B cell (primary cell): ENCODE measurements around the gene HOXD8. TPM values are rescaled to one million over a fixed set of nuclear protein-coding genes. Genes with fewer than 3 reads are reported as not detected.

Experiments
- ATAC-seq: fragments of 200-7000 bp; cut with Tn5 transposase; one replicate; pipeline ENCODE4 v1.10.0; 2021; ENCODE audit warnings: low read depth, mild to moderate bottlenecking, moderate number of reproducible peaks, moderate library complexity
- CTCF ChIA-PET: fragments of 350-600 bp; sonication (Branson Sonifier 250); formaldehyde crosslinking; loops from one replicate; lab custom pipeline; 2021; ENCODE audit warnings: antibody characterized with exemption, inconsistent platforms; lab: Charles Lee
- POLR2A ChIA-PET: fragments of 350-600 bp; sonication (Branson Sonifier 250); formaldehyde crosslinking; loops from one replicate; lab custom pipeline; 2021; ENCODE audit warnings: antibody characterized with exemption; lab: Charles Lee
- DNase-seq: peaks from one replicate; pipeline ENCODE4 v3.0.0; 2013
- H2AFZ ChIP-seq: 2 replicates; pipeline ENCODE4 v1.6.1; 2012; ENCODE audit warnings: mild to moderate bottlenecking, low read depth, low read length; ENCODE audit not compliant: insufficient read depth, poor library complexity, severe bottlenecking
- H3K27ac ChIP-seq, 2 donors: 1 replicate in 1 of 2; 2 replicates in 1 of 2; pipeline ENCODE4 v1.5.1; 2012 to 2013; ENCODE audit warnings: low read length in 2 of 2, mild to moderate bottlenecking in 2 of 2, moderate library complexity in 1 of 2
- H3K27me3 ChIP-seq, 4 experiments: fragments of 200-600 bp in 1 of 4; sonication (generic) in 1 of 4; replicated peaks in 1 of 4; 1 replicate in 2 of 4; 2 replicates in 2 of 4; pipeline versions ENCODE4 v1.6.1 to v1.7.0; 2013 to 2016; ENCODE audit warnings: low read length in 3 of 4, mild to moderate bottlenecking in 2 of 4, mixed read lengths in 1 of 4, moderate library complexity in 1 of 4; ENCODE audit not compliant: insufficient read depth in 4 of 4, control insufficient read depth in 3 of 4; ENCODE audit errors: control extremely low read depth in 1 of 4
- H3K36me3 ChIP-seq, 2 experiments: replicated peaks in 1 of 2; 1 replicate in 1 of 2; 2 replicates in 1 of 2; pipeline versions ENCODE4 v1.6.1 to v1.7.1; 2013; ENCODE audit warnings: low read length in 1 of 2; ENCODE audit not compliant: insufficient read depth in 2 of 2, control insufficient read depth in 1 of 2; ENCODE audit errors: control extremely low read depth in 1 of 2, extremely low read depth in 1 of 2
- H3K4me1 ChIP-seq, 2 donors: fragments of 200-600 bp in 1 of 2; sonication (generic) in 1 of 2; 1 replicate in 1 of 2; 2 replicates in 1 of 2; pipeline versions ENCODE4 v1.5.1 to v1.6.1; 2013 to 2017; ENCODE audit warnings: low read length in 2 of 2; ENCODE audit not compliant: control insufficient read depth in 2 of 2, insufficient read depth in 2 of 2
- H3K4me2 ChIP-seq: replicated peaks from 2 replicates; pipeline ENCODE3; 2012; ENCODE audit warnings: mild to moderate bottlenecking, low read depth, low read length; ENCODE audit not compliant: poor library complexity, severe bottlenecking
- H3K4me3 ChIP-seq, 5 experiments: fragments of 200-600 bp in 1 of 5; sonication (generic) in 1 of 5; 1 replicate in 3 of 5; 2 replicates in 2 of 5; pipeline versions ENCODE4 v1.5.1 to v1.7.0; 2011 to 2016; ENCODE audit warnings: low read length in 4 of 5, mild to moderate bottlenecking in 4 of 5, low read depth in 2 of 5, control low read depth in 1 of 5, moderate library complexity in 1 of 5; ENCODE audit not compliant: insufficient read depth in 1 of 5; ENCODE audit errors: control extremely low read depth in 1 of 5, extremely low read depth in 1 of 5
- H3K79me2 ChIP-seq: fragments of 200-600 bp; sonication (generic); one replicate; pipeline ENCODE4 v1.6.0; 2016; ENCODE audit warnings: low read length; ENCODE audit not compliant: control insufficient read depth, insufficient read depth
- H3K9ac ChIP-seq: fragments of 200-600 bp; sonication (generic); 2 replicates; pipeline ENCODE4 v1.6.1; 2017; ENCODE audit warnings: mild to moderate bottlenecking, low read length, moderate library complexity
- H3K9me3 ChIP-seq, 3 donors: one replicate each; pipeline versions ENCODE4 v1.6.1 to v1.7.1; 2013; ENCODE audit warnings: low read length in 2 of 3; ENCODE audit not compliant: control insufficient read depth in 2 of 3, insufficient read depth in 1 of 3; ENCODE audit errors: control extremely low read depth in 1 of 3
- H4K20me1 ChIP-seq: 2 replicates; pipeline ENCODE4 v1.6.0; 2012; ENCODE audit warnings: mild to moderate bottlenecking, low read length; ENCODE audit not compliant: insufficient read depth, control insufficient read depth, poor library complexity, severe bottlenecking
- H3K27ac Mint-ChIP-seq: one replicate; pipeline ENCODE4 v1.8.0; 2021; ENCODE audit warnings: mixed read lengths
- H3K27me3 Mint-ChIP-seq: one replicate; pipeline ENCODE4 v1.8.0; 2021; ENCODE audit warnings: mixed read lengths
- H3K4me1 Mint-ChIP-seq: one replicate; pipeline ENCODE4 v1.8.0; 2021; ENCODE audit warnings: mixed read lengths
- H3K4me3 Mint-ChIP-seq: one replicate; pipeline ENCODE4 v1.8.0; 2021; ENCODE audit warnings: mixed read lengths
- H3K9me3 Mint-ChIP-seq: one replicate; pipeline ENCODE4 v1.8.0; 2022; ENCODE audit warnings: mixed read lengths; ENCODE audit not compliant: insufficient read depth
- EZH2 ChIP-seq: IDR thresholded peaks from 2 replicates; pipeline ENCODE4 v1.6.1; 2012; ENCODE audit warnings: borderline replicate concordance, low read depth, mild to moderate bottlenecking, moderate library complexity, low read length; ENCODE audit not compliant: insufficient read depth, poor library complexity, severe bottlenecking
- WGBS: methylation state at CpG from one replicate; pipeline ENCODE4 v1.1.5; 2013; ENCODE audit warnings: missing lambda C conversion rate; ENCODE audit not compliant: insufficient coverage; 5-methylcytosine and 5-hydroxymethylcytosine counted together
- intact Hi-C: fragments of 100-400 bp; cut with micrococcal nuclease; formaldehyde crosslinking; loops from one replicate; pipeline ENCODE4 v1.10.0; 2022
- polyA plus RNA-seq: library from polyadenylated mRNA; depleted of rRNA; stranded (reverse); fragments of >200 nt; gene quantifications from 2 replicates; pipeline ENCODE4 v1.2.3, GENCODE V29; 2012
- total RNA-seq, 2 donors: library from RNA; stranded (reverse); fragments of 120-200 nt in 1 of 2; gene quantifications; 1 replicate in 1 of 2; 2 replicates in 1 of 2; pipeline versions ENCODE4 v1.2.3 to v1.2.4, GENCODE V29; 2013 to 2022
- TF ChIP-seq, protein P1 (sequence below): fragments of 200-600 bp; IDR thresholded peaks from one replicate; pipeline ENCODE4 v1.8.0; 2022; ENCODE audit warnings: antibody characterized with exemption, mild to moderate bottlenecking

HOXD8 gene
- total and polyA plus RNA-seq, 2 donors (not counting 1 experiment from before 2014, with no cell fraction given): not detected

GRCh38 chr2:176151442-176152287 is 22.2 kb downstream of the HOXD8 start, which contains the start of gene HOXD4:
HOXD4 (plus strand) TSS chr2:176151550; CDS start chr2:176151634, 84 bp downstream.
- Histone ChIP-seq H3K4me1 (peaks cover 0 to 7% of the 10 kb centered on the region in 2 donors), H3K9me3 (peaks cover 0 to 29% (median 0%) of the 10 kb centered on the region in 3 donors), H3K9ac (no peak within 1 kb of the TSS), H3K36me3 (no peaks in the 10 kb centered on the region), H3K27ac (no peak within 1 kb of the TSS), H2AFZ (no peak within 1 kb of the TSS), H3K27me3 (peaks cover 0 to 86% (median 55%) of the 10 kb centered on the region in 4 experiments), H3K79me2 (no peaks in the 10 kb centered on the region), H3K4me2 (no peak within 1 kb of the TSS), H4K20me1 (no peaks in the 10 kb centered on the region), H3K4me3 (no peak within 1 kb of the TSS)
- POLR2A ChIA-PET: no interaction called here
- DNase-seq: no peak
- intact Hi-C loops: no loop called here
- Mint-ChIP-seq H3K27me3 (peaks cover 85% of the 10 kb centered on the region), H3K4me1 (no peaks in the 10 kb centered on the region), H3K27ac (no peak within 1 kb of the TSS), H3K4me3 (no peak within 1 kb of the TSS), H3K9me3 (no peaks in the 10 kb centered on the region)
- CTCF ChIA-PET: no interaction called here
- ATAC-seq: no peak
- TF ChIP-seq, protein P1, sequence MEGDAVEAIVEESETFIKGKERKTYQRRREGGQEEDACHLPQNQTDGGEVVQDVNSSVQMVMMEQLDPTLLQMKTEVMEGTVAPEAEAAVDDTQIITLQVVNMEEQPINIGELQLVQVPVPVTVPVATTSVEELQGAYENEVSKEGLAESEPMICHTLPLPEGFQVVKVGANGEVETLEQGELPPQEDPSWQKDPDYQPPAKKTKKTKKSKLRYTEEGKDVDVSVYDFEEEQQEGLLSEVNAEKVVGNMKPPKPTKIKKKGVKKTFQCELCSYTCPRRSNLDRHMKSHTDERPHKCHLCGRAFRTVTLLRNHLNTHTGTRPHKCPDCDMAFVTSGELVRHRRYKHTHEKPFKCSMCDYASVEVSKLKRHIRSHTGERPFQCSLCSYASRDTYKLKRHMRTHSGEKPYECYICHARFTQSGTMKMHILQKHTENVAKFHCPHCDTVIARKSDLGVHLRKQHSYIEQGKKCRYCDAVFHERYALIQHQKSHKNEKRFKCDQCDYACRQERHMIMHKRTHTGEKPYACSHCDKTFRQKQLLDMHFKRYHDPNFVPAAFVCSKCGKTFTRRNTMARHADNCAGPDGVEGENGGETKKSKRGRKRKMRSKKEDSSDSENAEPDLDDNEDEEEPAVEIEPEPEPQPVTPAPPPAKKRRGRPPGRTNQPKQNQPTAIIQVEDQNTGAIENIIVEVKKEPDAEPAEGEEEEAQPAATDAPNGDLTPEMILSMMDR: no peak
- no peak for TF ChIP-seq EZH2
- WGBS: 11% methylated on average over 51 of the region's 55 CpGs
